Femur (tissue), 1 donor: ENCODE results near the gene OAS2.
"Not testable (repeated sequence)": the region's sequence is repeated elsewhere in the genome, so short reads cannot be mapped to it uniquely, and the experiment has no call there.

ENCODE experiments used
- DNase-seq: peaks from one replicate; pipeline ENCODE4 v3.0.0-alpha.2; 2017

Gene OAS2

GRCh38 chr12:112986291-112986800 lies 8.0 kb downstream of the OAS2 start:
- no peak for DNase-seq

GRCh38 chr12:112987561-112987960 lies 9.2 kb downstream of the OAS2 start:
- DNase-seq: no peak

DNA sequence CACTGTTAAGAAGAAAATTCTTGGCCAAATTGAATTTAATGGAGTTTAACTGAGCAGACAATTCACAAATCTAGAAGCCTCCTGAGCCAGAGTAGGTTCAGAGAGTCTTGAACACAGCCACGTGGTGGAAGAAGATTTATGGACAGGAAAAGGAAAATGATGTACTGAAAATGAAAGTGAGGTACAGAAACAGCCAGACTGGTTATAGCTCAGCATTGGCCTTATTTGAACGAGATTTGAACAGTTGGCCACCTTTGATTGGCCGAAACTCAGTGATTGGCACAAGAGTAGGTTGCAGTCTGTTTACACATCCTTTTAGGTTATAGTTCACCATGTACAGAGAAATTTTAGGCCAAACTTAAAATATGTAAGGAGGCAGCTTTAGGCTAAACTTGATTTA lies 9.9 kb downstream of the OAS2 start:
- no peak for DNase-seq

GRCh38 chr12:112988823-112989385 lies 10.6 kb downstream of the OAS2 start:
- DNase-seq: not testable (repeated sequence)

GRCh38 chr12:112989806-112990205 lies 11.5 kb downstream of the OAS2 start:
- no peak for DNase-seq

DNA sequence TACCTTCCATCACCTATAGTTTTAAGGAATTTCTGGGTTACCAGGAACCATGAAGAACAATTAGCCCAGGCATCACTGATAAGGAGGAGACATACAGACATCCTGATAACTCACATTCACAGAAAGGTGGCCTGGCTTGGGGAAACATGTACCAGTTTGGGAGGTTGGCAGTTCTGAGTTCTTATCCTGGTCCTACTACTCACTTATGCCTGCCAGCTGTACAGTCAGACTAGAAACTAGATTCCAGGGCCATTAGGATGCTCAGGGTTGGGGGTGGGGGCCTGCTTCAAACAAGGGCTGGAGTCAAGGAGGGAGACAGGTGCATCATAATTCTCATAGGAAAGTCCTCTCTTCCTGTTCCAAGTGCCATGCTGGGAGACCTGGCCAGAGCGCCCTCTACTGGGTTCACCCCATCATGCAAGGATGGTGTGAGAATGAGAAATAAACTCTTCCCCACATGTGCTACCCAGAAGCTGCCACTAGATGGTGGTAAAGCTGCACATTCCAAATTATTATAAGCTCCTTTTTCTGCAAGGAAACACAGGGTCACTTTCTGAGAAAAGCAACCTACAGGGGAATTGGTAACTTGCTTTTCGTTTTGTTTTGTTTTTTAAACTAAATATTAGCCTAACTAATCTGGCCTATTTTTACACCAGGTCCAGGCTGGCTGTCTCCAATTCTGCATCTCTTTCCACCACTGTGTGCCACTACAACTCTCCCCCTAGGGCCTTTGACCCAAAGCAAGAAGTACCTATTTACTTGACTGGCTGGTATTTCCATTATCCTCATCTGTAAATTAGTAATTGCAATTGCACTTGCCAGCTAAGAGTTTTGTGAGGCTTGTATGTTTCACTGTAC lies 14.5 kb downstream of the OAS2 start:
- no peak for DNase-seq

DNA sequence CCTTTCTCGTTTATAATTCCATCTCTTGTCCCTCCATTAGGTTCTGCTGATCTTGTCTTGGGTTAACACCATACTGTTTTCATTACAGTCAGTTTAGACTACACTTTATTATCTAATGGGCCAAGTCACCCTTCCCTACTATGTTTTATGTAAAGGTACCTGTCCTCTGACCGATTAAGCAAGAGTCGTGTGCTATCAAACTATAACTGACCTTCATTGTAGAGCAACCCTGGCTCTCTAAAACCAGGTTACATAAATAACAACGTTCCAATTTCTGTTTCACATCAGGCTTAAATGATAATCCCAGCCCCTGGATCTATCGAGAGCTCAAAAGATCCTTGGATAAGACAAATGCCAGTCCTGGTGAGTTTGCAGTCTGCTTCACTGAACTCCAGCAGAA lies 16.7 kb downstream of the OAS2 start:
- no peak for DNase-seq

GRCh38 chr12:112996501-112996900 lies 18.2 kb downstream of the OAS2 start:
- DNase-seq: no peak

GRCh38 chr12:112997506-112997905 lies 19.2 kb downstream of the OAS2 start:
- no peak for DNase-seq

DNA sequence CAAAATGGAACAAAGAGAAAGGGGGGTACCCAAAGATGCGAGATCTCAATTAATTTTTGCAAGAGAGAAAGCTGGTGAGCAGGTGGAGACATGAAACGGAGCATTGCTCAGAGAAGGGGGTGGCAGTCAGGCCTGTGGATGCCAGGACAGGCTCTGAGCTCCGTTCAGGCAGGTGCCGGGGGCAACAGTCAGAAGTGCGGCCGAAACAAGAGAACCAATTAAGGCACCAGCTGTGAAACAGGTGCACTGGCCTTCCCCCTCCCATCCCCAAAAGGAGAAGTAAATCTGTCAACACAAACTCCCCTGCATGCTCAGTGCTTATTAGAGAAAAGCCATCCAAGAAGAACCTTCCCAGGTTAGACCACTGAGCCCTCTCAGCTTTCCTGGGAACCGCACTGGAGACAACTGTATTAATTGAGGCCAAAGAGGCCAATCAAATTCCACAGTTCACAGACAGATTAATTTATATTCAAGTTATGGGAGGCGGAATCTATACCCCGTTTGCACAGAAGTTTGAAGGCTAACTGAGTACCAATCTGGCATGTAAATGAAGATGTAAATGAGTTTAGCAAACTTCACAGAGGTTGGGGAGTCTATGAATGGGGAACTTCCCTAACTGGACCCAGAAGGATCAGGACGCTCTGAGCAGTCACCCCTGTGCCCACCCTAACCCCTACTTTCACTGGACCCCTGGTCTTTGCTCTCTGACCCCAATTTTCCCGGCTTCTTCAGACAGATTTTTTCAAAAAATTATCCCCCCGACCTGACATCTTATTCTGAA lies 20.9 kb downstream of the OAS2 start:
- DNase-seq: no peak

DNA sequence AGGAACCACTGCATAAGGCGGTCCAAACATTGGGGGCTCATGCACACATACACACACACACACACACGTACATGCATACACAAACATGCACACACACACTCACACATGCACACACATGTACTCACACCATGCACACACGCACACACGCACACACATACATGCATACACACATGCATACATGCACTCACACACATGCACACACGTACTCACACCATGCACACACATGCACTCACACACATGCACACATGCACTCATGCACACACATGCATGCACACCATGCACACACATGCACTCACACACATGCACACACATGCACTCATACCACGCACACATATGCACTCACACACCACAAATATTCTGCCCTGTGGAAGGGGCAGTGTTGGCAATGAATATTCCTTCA lies 22.1 kb downstream of the OAS2 start:
- no peak for DNase-seq

DNA sequence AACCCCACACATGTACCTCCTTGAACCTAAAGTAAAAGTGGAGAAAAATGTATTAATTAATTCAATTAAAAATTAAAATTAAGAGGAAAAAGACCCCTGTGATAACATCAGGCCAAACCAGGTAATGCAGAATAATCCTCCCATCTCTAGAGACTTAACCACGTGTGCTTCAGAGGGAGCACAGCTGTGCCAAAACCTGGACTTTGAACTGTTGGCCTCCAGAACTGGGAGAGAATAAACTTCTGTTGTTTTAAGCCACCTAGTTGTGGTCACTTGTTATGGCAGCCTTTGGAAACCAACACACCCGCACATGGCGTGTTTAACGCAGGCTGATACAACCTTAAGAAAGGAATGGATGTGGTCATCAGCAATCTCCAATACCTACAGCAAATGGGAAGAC lies 23.8 kb downstream of the OAS2 start:
- no peak for DNase-seq

GRCh38 chr12:113002676-113003075 lies 24.4 kb downstream of the OAS2 start:
- no peak for DNase-seq

DNA sequence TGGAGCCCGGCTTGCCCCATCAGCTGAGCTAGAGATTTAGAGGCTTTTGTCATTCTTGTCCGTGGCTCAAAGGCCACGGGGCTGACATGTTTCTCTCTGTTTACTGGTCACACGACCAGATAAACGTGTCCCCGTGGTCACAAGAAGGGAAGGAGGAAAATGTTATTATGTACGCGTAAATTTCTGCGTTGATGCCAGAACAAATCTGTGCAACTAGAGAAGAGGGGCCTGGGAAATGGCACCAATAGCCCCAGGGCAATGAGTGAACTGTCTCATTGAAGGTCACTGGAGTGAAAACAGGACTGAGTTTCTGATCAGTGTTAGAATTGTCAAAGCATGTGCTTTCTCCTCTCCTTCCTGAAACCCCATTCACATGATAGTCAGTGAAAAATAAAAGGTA lies 25.3 kb downstream of the OAS2 start:
- DNase-seq: no peak

DNA sequence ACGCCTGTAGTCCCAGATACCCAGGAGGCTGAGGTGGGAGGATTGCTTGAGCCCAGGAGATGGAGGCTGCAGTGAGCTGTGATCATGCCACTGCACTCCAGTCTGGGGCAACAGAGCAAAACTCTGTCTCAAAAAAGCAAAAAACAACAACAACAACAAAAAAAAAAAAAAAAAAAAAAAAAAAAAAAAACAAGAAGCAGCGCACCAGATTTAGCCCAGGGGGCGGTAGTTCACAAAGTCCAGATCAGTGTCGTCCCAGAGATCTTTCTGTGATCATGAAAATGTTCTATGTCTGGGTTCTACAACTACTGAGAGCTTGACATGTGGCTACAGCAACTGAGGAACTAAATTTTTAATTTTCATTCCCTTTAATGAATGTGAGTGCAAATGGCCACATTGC lies 27.4 kb downstream of the OAS2 start:
- no peak for DNase-seq

- DNase-seq: no peak
These were observed 27.9 kb downstream of the OAS2 start for GRCh38 chr12:113006206-113006605.

- DNase-seq: no peak
These were observed 28.3 kb downstream of the OAS2 start for GRCh38 chr12:113006641-113007040.

DNA sequence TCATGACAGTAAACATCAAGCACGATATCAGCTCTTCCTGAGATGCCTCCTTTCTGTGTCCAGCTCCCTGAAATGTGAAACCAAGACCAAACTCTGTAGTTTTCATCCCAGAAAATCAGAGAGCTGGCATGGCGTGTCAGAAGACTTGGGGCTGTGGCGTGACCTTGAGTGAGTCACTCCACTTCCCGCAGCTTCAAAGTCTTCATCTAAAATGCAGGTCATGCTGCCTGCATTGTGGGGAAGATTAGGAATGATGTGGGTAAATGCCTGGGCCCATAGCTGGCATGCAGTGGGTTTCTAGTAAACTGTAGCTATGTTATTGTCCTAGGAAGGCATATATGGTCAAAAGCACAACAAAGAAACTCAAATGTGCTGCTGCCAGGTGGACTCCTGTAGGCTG lies 28.8 kb downstream of the OAS2 start:
- DNase-seq: no peak

DNA sequence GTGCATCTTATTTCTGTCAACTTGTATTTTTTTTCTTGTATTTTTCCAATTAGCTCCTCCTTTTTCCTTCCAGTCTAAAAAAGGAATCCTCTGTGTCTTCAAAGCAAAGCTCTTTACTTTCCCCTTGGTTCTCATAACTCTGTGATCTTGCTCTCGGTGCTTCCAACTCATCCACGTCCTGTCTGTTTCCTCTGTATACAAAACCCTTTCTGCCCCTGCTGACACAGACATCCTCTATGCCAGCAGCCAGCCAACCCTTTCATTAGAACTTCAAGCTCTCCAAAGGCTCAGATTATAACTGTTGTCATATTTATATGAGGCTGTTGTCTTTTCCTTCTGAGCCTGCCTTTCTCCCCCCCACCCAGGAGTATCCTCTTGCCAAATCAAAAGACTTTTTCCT lies 32.4 kb downstream of the OAS2 start:
- no peak for DNase-seq

GRCh38 chr12:113014565-113014964 lies 36.2 kb downstream of the OAS2 start:
- no peak for DNase-seq

DNA sequence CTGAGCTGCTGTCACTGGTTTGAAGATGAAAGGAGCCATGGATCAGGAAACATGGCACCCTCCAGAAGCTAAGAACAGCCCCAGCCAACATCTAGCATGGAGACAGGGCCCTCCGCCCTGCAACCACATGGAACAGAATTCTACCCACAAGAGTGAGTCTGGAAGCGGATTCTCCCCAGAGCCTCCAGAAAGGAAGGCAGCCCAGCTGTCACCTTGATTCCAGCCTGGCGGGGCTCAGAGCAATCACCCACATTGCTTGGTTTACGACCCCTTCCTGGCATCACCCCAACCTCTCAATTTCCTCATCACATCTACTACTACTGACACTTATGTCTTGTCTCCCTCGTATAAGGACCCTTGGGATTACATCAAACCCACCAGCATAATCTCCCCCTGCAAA lies 38.5 kb downstream of the OAS2 start:
- no peak for DNase-seq

- no peak for DNase-seq
These were observed 40.7 kb downstream of the OAS2 start for GRCh38 chr12:113019025-113019424.

DNA sequence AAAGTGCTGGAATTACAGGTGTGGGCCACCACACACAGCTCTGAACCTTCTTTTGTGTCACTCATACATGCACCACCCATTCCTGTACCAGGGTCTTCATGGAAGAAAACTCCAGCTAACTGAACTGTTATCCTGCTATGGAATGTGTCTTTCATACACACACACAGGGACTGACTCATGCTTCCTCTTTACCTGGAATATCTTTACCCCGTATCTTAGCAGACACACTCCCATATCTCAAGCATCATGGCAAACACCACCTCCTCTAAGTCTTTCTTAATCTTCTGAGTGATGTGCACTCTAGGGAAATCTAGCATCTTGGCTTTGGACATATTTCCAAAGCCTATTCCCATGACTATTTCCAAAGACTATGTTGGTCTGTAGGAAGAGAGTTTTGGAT lies 43.2 kb downstream of the OAS2 start:
- no peak for DNase-seq
